GM21360 (cell line): Measurements from ENCODE around the gene TMEM187.

Experiments used
- ATAC-seq: cut with Tn5 transposase; IDR thresholded peaks from one replicate; pipeline ENCODE4 v1.9.1; 2021; ENCODE audit warnings: mild to moderate bottlenecking, moderate library complexity; ENCODE audit not compliant: unreplicated experiment

Gene TMEM187

DNA sequence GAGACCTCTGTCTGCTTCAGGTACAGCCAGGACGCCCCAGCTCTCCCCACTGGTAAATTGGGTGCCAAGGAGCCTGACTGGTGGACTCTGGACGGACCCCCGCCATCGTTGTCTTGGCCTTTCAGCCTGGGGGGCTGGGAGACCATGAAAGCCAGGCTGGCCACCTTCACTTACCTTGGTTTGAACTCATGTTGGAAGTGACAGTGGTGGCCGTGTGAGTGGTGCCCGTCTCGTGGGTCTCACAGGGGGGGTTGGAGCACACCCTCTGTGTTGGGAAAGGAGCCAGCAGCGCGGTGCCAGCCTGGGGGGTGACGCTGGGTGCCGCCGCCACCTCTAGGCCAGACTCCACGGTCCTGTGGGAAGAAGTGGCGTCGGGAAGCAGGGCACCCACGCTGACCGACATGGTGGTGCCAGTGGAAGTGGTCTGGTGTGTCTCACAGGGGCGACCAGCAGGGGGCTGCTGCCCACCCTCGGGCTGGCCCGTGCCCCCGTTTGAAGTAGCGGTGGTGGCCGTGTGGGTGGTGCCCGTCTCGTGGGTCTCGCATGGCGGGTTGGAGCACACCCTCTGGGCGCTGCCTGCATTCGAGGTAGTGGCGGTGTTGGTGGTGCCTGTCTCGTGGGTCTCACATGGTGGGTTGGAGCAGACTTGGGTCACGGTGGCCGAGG lies 18.5 kb upstream of the TMEM187 start:
- ATAC-seq, result no peak

DNA sequence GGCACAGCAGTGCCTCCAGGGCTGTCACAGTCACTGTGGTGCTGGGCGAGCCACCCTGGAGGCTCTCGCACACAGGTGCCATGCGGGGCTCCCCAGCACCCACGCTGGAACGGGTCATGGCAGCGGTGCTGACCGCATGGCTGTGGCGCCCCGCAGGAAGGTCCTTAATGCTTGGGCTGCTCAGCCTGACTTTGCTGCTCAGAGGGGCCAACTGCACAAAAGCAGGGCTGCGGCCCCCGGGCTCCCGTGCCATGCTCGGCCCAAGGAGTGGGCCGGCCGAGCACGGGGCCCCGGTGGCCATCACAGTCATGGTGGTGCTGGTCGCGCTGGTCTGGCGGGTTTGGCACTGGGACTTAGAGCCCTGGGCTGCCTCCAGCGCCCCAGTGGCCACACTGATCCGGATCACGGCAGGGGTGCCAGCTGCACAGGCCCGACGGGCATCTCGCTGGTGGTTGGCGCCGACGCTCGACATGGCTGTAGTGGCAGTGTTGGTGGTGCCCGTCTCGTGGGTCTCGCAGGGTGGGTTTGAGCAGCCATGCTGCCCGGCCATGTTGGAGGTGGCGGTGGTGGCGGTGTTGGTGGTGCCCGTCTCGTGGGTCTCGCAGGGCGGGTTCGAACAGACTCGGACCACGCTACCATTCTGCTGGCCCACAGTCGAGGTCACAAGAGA lies 17.9 kb upstream of the TMEM187 start:
- ATAC-seq, result no peak

DNA sequence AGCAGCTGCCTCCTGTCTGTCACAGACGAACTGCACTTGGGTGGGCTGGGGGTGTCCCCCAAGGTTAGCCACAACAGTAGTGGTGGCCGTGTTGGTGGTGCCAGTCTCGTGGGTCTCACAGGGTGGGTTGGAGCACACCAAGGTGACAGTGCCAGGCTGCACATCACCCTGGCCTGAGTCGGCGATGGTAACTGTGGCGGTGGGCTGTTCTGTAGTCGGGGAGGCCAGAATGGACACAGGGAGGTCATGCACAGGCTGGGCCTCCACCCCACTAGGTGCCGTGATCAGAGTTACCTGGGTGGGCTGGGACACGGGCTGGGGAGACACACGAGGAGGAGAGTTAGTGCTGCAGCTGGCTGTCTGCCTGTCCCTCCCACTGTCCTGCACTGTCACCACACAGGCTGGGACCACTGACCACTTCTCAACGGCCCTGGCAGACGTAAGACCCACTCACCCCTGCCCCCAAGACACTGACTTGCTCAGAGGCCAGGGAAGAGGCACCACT lies 17.3 kb upstream of the TMEM187 start:
- no peak for ATAC-seq

DNA sequence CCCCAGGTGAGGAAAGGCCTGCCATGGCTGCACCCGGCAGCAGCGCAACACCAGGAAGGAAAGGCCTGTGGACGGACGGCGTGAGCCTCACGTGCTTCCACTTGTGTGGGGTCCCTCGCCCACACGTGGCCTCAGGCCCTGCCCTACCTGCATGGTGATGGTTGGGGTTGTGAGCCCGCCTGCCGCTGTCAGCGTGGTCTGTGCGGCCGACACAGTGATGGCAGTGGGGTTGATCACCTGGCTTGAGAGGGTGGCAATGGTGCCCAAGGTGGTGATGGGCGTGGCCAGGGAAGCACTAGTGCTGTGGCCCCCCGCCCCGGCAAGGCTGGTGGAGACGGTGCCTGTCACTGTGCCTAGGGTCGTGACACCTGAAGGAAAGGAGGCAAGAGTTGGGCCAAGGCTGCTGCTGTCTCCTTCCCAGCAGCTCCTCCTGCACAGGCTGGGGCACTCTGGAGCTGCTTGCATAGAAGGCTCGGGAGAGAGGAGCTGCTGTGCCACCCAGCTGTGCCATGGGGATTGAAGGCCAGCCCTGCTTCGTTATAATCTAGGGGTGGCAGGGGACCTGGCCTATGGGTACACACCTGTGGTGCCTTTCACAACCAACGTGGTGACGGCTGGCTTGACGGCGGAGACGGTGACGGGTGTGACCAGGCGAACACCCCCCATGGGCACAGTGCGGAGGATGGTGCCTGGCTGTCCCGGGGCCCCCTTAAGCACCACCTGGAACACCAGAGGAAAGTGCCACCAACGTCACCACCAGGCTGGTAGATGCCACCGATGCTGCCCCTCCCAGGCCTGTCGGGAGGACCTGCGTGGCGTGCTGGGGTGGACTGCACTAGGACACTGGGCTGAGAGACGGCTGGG lies 16.3 kb upstream of the TMEM187 start:
- no peak for ATAC-seq

DNA sequence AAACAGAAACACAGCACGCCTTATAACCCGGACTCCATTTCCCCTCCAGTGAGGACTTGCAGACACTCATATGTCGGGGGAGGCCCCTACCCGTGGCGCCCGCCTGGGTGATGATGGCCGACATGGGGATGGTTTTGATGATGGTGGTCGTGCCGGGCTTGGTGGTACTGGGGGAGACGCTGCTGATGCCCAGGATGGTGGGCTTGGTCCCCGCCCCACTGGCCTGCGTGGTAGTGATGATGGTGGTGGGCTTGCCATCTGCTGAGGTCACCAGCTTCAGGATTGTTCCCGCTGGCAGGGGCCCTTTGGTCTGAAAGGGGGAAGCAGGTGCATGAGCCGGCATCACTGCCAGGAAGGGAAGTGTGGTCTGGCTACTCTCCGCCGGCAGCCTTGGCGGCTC lies 15.3 kb upstream of the TMEM187 start:
- no peak for ATAC-seq

DNA sequence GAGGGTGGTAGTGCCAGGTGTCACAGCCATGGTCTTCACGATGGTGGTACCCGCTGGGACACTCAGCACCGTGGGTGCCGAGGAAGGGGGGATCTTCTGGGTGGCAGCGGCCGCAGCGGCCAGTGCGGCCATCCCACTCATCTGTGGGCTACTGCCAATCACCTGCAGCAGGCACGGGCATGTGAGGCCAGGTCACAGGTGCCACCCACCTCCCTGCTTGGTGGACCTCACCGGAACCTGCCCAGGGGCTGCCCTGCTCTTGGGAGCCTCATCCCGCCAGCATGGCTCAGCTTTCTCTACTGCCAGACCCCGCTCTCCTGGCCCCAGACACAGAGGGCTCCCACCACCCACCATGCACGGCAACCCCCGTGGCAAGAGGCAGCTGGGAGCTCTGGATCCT lies 13.9 kb upstream of the TMEM187 start:
- ATAC-seq, result no peak

DNA sequence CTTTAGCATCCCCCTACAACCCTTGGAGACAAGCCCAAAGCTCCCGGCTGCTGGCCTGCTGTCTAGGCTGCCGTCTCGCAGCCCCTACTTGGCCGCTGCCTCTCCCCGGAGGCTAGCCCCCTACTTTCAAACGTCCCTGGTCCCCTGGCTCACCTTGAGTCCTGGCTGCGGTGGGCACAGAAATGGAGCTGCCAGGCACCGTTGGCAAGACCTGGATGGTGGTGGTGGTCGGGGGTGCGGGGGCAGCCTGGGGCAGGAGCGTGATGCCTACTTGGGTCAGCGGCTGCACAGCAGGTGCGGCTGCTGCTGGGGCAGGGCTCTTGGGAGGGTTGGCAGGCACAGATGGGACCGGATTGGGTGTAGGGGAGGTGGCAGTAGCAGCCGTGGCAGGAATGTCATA lies 12.9 kb upstream of the TMEM187 start:
- ATAC-seq, result no peak

DNA sequence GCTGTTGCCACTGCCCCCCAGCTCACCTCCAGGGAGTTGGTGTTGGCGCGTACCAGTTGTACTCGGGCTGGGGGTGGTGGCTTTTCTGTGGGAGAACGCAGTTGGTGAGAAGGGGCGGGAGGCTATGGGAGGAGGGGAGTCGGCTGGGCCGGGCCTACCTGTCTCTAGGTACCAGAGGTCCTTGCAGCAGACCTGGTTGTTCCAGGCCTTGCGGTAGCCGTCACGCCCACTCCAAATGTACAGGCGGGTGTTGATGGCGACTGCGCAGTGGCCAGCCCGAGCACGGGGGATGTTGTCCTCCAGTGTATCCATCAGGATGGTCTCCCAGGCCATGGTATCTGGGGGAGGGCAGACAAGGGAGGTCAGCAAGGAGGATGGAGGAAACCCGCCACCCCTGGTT lies 12.5 kb upstream of the TMEM187 start:
- ATAC-seq, result no peak

DNA sequence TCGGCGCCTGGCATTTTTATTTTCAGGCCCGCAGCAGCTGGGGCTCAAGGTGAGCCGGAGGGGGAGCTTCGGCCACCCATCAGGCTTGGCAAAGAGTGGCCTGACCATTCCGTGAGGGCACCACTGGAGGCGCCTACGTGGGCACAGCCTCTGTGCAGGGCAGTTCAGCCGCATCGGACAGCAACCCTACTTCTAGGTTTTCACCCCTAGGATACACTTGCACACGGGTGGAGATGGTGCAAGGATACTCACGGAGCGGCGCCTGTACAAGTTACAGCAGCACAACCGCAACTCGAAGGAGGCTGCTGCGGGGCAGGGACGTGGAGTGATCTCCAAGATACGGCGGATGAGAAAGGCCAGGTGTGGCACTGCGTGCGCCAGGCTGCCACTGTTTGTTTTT lies 11.8 kb upstream of the TMEM187 start:
- ATAC-seq, result no peak

DNA sequence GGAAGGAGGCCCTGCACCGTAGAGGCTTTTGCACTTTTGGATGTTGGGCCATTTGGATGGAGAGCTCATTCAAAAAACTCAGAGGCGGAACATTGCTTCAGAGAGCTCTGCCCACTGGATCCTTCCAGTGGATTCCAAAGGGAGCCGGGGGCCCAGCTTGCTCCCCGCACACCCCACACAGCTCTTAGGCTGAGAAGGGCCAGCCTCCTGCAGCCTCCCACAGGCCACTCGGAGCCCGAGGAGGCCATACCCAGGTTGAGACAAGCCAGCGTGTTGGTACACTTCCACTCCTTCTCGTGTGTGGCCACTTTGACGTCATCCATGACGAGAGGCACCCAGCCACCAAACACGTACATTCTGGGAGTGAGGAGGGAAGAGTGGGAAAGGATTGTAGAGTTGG lies 11.3 kb upstream of the TMEM187 start:
- no peak for ATAC-seq

DNA sequence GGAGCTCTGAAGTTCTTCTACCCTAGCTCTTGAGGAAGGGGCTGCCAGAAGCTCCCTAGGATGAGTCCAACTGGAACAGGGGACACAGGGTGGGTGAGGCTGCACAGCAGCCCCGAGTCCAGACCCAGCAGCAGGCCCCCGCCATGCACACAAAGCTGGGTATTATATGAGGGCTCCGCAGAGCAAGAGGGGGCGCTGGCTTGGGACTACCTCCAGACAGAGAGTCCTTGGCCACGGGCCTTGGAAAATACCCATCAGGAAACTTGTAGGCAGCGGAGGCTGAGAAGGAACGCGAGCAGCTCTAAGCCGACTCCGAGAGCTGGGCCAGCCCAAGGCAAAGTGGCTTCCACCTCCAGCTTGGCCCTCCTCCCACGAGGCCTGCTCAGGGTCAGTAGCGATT lies 9.0 kb upstream of the TMEM187 start:
- no peak for ATAC-seq

DNA sequence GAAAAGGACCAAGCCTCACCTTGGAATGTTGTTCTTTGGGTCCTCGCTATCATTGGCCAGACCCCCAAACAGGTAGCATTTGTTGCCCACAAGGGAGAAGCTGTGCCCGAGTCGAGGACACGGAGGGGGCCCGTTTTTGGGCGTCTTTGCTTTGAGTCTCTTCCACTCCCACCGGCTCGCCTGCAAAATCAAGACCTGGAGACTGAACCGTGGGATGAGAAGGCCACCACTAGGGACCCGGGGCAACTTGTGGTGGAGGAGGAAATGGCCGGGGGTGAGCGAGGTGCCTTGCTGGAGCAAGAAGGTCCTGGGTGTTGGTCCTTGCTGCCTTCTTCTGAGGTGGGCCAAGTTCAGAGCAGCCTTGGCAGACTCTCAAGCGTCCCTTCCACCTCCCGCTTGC lies 8.4 kb upstream of the TMEM187 start:
- ATAC-seq, result no peak

DNA sequence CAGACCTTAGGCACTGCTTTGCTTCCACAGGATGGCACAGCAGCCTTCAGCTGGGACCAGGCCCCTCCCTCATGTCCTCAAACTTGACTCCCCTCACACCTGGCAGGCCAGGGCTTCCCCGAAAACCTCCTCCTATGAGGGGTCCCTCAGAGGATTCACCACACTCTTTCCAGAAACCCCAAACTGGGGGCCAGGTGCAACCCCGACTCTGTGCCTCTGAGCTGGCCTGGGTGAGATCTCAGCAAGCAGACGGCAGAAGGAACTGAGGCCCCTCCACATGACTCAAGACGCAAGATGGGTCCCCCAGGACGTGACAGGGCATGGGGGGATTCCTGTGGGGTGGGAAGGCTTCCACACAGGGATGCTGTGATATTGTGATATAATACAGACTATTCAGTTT lies 7.1 kb upstream of the TMEM187 start:
- no peak for ATAC-seq

DNA sequence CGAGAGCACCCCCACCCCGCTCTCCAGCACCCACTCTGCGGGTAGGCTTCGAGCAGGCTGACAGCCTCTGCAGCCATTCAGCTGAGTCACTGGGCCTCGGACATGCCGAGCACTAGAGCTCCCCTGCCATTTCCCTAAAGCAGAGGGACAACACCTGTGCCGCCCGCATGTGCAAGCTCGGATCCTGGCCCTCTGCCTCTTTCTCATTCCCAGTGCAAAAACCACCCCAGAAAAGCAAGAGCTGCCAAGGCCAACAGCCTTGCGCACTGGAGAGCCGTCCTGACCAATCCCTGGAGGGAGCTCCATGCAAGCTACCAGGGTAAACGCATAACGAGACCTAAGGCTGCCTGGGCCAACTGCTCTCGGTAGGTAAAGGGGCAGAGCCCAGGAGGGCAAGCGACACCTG lies 6.3 kb upstream of the TMEM187 start:
- ATAC-seq, result no peak

DNA sequence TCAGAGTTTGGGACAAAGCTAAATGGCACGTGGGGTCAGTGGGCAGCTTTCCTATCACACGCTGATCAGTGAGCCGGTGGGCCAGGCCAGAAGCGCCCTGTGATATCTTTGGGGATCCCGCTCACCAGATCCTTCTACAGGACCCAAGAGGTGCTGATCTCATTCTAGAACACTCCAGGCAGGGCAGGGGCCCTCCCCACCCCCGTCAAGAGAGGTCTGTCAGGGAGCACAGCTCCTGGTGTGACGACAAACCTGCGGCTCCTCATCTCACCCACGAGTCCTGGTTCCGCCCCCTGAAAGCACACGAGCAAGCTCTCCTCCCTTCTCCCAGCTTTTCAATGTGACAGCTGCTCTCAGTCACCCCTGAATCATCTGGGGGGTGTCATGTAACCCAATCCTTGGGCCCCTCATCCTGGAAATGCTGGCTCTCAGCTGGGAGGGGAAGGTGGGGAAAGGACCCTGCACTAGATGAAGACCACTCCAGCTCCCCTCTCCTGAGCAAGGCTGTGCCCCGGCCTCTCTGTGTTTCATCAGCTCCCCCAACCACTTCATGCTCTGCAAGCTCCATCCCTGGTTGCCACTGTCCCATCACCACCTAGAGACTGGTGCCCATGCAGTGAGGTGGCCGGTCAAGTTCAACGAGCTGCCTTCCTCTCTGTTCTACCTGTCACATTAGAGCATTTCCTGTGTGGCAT lies 5.6 kb upstream of the TMEM187 start:
- no peak for ATAC-seq

DNA sequence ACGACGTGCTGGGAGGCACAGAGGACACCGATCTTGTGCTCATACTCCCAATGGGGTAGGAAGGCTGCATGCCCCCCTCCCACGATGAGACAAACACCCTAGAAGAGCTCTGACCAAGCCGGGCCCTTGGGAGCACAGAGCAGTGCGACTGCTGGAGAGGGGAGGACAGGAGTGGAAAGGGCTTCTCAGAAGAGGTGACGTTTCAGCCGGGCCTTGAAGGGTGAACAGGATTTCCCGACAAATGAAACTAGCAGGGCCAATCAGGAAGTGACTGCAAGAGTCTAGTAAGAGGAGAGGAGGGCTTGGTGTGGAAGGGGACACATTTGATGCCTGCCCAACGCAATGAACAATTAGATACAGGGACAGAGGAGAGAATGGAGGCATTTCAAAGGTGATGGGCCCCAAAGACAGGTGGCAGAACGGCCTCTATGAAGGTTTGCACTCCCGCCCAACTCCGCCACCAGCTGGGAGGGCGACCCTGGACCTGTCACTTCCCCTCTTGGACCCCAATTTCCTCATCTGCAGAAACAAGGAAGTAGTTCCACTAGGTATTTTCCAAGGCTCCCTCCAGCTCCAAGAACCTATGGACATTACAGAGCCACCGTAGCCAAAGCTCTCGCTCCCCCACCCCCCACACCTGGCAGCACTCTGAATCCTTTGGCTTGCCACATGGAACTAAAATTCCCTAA lies 4.9 kb upstream of the TMEM187 start:
- ATAC-seq, result no peak

DNA sequence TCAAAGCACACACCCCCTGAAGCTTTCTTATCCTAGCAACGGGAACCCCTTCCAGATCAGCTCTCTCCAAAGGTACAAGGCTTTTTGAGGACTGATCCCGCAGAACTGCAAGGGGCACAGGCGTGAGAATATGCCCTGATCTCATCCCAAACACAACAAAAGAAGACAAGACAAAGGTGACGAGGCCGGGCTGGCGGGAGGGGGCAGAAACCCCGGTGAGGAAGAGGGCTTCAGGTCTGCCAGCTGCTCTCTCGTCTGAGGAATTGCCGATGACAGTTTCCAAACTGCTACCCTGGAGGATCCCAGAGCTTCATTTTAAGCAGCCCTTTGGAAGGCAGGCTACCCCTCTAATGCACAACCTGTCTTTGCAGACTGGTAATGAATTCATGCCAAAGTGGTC lies 4.3 kb upstream of the TMEM187 start:
- ATAC-seq, result no peak

DNA sequence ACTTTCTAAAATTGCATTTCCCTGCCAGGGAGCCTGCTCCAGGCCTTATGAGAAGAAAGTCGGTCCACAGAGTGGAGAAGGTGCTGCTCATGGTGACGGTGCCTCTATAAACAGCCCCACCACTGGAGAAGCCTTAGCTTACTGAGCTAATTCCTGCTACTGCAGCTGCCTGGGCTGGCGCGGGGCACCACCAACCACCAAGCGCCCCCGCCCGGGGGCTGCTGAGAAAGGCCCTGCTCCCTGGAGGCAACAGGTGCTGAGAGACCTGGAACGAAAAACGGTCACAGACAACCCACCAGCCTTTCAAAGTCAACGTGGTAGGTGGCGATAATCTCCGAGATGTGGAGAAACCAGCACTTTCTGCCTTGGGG lies 3.8 kb upstream of the TMEM187 start:
- ATAC-seq, result no peak

DNA sequence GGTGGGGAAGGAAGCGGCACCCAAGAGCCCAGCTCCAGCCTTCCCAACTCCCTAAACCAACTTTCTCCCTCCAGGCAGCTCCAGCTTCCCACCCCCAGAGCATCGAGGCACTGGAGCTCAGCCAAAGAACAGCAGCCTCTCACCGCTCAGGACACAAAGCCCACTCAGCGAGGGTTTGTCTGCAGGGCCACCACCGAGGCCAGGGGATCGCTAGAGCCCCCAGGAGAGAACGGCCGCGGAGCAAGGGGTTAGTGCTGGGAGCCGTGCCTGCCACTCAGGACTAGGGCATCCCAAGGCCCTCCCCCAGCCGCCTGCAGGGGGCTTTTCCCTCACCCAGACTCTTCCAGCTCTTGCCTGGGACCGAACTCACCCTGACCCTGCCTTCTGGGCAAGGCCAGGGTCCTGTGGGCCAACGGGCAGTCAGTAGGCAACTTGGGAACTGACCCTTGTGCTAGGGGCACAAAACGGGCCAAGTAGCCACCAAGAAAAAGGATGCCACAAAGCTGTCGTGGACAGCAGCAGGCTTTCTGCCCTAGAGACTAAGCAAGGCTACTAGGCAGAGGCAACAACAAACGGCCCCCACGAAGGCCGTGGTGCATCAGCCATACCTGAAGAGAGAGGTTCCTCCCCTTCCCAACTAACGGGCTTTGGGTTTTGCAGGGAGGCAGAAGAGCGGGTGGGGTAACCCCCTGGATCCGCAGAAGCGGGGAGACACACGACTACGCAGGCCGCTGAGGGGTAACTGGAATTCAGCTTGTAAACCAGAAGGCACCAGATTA lies 3.2 kb upstream of the TMEM187 start:
- ATAC-seq, result no peak

DNA sequence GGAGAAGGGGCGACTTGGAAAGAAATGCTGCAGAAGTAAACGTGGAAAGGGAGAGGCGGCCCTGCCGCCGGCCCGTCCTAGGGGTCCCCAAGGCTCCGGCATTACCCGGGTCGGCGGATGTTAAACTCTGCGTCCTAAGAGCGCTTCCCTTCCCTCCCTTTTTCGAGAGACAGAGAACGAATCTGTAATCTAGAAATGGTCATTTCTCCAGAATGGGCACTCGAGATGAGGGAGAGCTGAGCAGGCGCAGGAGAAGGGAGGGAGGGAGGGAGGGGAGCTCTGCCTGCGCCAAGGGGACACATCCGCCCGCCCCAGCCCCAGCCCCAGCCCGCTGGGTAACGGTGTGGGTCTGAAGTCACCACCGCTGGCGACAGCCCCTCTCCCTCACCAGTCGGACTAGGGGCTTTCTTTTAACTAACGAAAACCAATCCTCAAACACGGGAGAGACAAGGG lies 2.6 kb upstream of the TMEM187 start:
- no peak for ATAC-seq
